GOT3 (cell line): ENCODE data around the gene PKIG.
"Not testable (repeated sequence)": the region's sequence is repeated elsewhere in the genome, so short reads cannot be mapped to it uniquely, and the experiment has no call there.

Experiments used
- DNase-seq: peaks from one replicate; lab custom pipeline; 2025; ENCODE audit warnings: mixed read lengths; lab: John Stamatoyannopoulos, UW

Gene PKIG

DNA sequence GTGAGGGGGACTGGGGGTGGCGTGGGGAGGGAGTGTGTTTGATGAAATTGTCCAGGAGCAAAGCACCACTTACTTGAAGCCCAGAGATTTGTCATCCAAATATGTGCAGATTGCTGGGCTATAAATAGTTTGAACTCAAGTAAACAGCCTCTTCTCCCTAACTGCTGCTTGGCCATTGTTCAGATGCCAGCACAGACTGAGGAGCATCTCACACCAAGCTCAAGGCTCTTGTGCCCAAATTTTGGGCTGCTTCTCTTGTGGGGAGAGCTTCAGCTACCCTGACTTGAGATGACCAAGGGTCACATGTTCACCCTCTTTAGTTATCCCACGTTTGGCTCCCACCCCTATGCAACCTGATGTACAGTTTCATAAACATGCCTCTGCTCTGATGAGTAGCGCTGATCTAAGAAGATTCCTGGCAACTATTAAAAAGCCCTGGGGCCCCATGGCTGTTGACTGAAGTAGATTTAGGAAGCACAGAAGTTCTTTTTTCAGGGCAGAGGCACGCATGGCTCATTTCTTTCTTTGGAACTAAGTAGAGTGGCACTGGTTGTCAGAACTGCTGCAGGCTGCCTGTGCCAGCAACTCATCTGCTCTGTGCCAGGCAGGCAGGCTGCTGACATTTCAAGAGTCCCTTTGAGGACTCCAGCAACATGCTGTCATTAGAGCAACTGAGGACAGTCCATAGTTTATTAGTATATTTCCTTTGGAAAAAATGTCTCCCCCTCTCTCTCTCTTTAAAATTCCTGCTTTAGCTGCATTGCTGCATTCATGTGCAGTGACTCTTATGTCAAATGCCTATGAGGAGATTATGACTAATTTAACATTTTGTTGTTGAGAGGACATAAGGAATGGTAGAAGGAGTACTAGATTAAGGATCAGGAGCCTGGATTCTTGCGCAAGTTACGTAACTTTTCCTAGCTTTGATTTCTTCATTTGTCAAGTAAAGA is 9.6 kb upstream of the PKIG start:
- no peak for DNase-seq

DNA sequence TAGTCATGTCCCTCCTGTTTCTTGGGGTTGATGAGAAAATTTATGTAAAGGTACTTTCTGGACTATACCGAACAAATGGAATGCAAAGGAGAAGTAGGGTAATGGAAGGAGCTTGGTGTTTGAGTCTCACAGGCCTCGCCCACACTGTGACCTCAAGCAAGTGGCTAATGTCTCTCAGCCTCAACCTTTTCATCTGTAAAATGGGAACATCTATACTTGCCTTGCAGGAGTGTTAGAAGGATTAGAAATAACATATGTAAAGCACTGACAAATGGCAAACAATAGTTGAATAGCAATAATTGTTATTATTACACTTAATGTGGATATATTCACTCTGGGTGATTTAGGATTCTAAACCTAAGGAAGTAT is 8.9 kb upstream of the PKIG start:
- DNase-seq = no peak

DNA sequence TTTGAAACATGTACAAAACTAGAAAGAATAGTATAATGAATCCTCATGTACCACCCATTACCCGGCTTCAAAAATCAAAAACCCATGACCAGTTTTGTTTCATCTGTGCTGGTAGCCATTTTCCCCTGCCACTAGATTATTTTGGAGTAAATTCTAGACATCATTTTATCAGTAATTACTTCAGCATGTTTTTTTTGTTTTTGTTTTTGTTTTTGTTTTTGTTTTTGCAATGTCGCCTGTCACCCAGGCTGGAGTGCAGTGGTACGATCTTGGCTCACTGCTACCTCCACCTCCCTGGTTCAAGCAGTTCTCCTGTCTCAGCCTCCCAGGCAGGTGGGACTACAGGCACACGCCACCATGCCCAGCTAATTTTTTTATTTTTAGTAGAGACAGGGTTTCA is 8.0 kb upstream of the PKIG start:
- no peak for DNase-seq

DNA sequence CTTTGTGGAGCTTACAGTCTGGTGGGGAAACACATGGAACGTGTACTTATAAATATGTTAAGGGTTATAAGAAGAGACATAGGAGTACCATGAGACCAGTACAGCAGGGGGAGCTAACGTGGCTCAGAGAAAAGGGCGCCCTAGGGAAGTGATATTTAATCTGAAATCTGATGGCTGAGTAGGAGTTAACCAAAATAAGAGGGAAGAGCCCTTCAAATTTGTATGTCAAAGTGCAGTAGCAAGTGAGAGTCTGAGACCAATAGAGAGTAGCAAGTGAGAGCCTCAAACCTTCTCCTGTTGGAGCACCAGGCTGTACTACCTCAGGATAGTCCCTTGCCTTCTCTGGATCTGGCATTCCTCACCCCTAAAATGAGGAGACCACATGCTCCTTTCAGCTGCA is 6.1 kb upstream of the PKIG start:
- DNase-seq = no peak

DNA sequence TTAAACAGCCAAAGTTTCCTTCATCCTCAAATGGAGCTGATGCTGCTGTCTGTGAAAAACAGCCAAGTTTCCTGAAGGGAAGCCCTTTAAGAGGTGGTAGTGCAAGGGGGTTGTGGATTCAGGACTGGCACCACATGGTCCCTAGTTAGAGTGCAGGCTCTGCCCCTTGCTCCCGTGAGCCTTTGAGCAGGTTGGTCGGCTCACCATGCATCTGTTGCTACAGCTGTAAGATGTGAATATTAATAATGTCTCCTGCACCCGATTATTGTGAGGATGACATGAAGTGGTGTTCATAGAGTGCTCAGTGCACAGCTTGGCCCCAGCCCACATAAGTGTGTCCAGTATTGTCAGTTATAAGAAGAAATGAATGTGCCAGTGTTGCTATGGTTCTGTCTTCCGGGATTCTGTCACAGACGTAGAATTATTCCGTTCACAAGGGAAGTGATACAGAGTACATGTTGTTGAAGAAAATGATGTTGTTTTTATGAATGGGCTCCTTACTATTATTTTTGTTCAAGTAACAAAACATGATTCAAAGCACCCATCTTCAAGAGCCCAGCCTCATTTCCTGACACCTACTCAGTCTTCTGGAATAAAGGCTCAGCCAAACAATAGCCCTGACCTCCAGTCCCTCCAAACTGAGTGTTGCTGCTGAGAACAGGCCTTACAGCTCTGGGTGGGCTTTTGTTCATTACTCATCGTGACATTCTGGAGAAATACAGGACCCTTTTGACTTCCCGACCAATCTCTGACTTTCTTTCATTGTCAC is 2.9 kb upstream of the PKIG start:
- no peak for DNase-seq

DNA sequence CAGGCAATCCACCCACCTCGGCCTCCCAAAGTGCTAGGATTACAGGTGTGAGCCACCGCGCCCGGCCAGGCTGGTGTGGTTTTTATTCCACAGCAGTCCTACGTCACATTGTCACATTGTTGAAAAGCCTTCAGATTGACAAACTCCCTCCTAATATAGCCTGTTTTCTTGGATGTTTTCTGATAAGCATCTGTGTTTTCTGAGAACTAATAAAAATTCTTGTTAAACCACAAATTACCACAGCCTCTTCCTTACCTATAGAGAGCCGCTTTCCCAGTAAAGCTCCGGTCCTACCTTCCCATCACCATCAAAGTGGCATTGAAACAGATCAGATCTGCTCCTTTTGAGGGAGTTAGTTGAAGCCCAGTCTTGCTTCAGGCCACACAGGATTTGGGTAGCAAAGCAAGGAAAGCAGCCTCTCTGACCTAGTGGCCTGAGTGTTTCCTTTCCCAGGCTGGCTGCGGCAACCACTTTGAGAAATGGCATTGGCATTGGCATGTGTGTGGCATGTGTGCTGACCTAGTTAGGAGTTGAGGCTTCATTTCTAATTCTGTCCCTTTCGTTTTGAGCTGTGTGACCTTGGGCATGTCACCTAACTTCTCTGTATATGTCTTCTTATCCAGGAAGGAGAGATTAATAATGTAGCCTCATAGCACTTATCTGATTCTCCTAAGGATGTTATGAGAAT is 1.7 kb upstream of the PKIG start:
- no peak for DNase-seq

DNA sequence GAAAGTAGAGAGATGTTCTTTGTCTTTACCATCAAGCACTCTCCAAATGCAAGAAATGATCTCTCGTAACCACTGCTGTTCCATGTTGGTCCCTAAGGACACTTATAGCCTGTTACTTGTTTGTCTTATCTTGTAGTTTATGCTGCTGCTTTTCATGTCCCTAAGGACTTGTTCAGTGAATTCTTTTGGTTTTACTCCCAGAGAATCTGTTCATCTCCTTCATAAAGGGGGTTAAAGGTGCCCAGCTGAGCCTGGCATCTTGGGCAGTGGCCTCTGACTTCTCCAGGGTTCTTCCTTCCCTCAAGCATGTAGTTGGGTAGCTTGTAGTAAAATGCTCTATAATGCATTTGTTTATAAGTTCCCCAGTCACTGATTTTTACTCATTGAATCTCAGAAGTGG is 864 bp upstream of the PKIG start:
- DNase-seq = no peak

DNA sequence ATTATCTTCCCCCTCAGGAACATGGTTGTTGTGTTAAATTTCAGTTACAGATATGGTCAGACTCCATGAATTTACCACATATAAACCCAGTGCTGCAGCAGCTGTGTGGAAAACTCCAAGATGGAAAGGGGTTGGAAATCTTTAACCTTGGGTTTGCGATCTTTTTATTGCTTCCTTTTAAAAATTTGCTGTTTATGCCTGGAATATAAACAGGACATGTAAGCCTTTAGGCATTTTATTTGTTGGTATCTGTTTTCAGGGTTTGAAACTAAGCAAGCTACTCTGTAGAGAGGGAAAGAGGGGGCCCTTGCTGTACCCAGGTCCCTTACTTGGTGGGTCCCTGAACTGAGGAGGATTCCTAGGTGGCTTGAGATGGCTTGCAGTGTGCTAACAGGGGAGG is 778 bp downstream of the PKIG start:
- DNase-seq = no peak

DNA sequence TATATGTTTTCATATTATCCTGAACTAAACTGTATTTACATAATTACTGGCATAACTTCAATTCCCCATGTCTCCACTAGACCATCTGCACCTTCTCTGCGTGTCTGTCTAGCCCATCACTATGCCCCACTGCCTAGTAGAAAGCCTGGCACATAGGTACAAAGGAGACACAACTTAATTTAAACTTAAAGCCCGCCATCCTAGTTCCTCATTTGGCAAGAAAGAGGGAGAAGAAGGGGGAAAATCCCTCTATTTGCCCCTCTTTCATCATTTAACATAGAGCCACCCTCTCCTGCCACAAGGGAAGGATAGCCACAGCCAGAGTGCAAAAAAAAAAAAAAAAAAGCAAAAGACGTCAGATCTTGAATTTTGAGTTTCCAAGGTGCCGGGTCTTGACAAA is 1.8 kb downstream of the PKIG start:
- no peak for DNase-seq

DNA sequence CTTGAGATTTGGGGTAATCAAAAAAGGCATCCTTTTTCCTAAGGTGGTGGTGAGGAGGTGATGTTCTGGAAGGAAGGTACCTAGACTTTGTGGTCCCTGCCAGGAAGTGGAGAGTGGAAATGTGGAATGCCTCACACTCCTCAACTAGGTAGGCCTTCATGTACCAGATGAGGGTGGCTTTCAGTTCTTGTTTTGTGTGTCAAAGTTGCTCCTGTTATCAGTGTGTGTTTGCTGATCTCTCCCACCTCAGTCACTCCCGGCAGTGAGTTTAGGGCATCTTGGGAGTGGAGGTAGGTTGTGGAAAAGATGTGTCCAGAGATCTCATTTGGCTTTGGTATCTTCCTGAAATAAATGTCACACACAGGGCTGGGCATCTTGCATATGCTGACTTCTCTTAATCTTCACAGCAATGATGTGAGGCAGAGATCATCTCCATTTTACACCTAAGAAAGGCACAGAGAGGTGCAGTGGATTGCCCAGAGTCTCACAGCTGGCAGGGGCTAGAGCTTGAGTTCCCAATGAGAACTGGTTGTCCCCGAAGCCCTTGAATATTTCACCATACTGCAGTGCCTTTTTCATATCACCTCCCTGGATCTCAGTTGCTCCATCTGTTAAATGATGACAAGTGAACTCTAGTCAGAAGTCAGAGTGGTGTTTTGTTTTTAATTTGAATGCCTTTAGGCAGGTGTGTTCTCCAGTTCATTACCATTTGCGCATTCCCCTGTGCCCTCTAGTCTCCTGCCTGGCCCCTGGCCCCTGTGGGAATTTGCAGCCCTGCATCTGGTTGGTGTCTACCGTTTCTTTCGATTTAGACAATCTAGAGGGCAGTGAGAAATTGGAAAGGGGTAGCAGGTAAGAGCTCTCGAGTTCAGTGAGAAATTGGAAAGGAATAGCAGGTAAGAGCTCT is 2.9 kb downstream of the PKIG start:
- no peak for DNase-seq

DNA sequence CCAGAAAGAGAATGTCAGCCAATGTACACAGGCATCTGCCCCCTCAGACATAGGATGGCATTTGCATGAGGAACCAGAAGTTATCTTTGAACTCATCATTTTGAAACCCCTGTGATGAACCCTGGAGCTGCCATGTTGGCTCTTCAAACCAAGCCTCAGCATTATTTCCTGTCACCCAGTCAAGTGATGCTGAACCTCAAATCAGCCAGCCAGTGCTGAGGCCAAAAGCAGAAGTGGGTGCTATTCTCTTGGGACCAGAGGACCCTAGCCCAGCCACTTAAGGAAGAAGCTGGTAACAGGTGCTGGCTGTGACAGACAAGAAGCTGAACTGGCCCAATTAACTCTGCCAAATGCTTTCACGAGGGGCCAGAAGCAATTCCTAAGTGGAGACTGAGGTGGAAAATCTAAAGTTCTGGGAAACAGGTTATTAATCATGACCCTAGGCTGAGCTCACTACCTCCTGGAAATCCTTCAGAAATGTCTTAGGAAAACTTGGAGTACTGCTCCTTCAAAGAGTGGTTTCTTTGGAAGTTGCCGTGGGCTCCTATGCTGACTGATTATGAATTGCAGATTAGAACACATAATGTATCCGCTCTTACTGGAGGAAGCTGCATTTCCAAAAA is 4.0 kb downstream of the PKIG start:
- no peak for DNase-seq

DNA sequence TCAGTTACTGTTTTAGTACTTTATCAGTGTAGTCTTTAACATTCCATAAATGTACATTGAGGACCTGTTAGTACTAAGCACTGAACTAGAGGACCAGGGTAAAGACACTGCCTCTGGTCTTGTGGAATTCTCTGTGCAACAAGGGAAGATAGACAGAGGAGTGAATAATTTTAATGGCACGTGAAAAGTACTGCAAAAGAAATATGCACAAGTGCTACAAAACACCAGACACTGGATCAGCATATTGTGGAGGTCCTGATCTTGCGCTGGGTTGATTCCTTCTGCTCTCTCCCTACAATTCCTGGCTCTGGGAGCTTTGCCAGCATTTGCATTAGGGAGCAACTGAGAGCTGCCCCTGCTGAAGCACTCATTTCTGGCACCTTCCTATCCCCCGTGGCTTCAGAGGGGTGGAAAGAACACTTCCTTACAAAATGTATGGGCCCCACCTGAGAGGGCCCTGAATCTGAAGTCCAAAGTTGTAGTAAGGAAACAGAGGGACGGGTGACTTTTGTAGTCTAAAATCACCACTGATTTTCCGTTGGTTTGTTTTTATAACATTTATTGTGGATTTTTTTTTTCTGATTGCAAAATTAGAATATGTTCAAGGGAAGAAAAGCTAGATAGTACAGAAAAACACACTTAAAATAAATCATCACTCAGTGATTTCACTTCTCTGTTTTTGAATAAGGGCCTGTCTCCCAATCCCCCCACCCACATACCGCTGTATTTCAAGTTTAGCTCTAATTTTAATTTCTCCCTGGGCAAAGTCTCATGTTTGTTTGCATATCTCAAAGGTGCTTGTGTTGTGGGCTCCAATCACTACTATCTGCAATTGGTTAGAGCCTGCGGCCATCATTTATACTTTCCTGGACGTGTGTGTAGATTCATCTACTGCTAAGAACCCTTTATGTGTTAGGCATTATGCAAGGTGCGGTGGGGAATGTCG is 4.9 kb downstream of the PKIG start:
- DNase-seq = no peak

DNA sequence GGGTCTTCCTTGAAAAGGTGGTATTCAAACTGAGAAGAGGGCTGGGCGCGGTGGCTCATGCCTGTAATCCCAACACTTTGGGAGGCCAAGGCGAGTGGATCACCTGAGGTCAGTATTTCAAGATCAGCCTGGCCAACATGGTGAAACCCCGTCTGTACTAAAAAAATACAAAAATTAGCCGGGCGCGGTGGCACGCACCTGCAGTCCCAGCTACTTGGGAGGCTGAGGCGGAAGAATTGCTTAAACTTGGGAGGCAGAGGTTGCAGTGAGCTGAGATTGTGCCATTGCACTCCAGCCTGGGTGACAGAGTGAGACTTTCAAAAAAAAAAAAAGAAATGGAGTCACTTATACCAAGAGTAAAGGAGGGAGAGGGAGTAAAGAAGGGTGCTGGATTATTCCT is 5.9 kb downstream of the PKIG start:
- DNase-seq = not testable (repeated sequence)

DNA sequence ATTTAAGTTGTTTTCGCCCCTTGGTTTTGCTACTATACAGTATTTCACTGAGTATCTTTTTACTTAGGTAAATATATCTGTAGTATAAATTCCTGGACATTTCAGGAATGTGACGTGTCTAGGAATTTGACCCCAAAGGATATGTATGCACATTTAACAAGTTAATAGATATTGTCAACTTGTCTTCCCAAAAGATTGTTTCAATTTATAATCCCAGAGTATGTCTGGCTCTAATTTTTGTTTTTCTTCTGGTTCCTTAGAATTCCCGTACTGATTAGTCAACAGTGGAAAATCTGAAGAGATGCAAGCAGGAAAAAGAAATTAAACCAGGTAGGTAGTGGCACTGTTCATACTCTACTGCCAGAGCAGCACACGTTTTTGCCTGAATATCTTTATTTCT is 7.2 kb downstream of the PKIG start:
- no peak for DNase-seq

DNA sequence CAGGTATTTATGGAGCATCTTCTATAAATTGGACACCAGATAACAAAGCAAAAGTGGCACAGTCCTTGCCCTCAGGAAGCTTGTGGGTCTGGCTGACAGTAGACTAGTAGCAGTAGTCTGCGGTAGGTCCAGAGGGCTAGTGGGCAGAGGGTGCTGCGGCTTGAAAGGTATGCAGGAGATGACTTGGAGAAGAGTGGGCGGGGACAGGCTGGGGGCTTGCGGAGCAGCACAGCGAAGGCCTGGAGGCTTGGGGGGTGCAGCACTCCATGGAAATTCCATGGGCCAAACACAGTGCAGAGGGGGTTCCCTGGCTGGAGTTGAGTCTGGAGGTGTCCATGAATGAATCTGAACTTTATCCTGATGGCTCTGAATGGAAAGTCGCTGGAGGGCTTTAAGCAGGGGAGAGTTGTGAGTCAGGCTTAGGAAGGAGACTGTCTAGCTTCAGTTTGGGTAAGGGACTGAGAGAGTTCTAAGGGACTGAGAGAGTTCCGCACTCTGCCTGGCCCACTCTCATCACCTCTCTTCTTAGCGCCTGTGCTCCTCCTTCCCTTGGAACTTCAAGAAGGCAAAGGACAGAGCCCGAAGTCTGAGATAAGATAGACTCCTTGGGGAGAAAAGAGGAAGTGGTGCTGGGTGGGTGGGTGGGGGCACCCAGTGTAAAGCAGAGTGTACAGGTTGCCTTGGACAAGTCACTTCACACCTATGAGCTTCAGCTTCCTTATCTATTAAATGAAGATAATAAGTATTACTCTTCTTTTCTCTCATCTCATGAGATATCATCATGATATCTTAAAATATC is 8.8 kb downstream of the PKIG start:
- no peak for DNase-seq

DNA sequence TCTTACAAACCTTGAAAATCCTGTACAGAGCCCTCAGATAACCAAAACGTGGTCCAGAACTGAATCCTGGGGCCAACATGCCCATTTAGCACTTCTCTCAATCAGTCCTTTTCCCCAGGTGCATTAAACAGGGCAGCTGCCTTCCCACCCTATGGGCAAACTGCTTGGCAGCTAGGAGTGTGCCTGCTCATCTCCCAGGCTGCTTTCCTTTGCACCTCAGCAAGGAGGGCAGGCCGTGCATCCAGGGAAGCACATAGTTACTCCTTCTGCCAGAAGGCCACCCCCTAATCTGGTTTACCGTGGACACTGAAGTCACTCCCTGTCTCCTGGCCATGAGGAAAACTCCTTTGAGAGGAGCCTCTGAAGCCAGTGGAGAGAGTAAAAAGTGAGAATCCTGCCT is 10.0 kb downstream of the PKIG start:
- no peak for DNase-seq

DNA sequence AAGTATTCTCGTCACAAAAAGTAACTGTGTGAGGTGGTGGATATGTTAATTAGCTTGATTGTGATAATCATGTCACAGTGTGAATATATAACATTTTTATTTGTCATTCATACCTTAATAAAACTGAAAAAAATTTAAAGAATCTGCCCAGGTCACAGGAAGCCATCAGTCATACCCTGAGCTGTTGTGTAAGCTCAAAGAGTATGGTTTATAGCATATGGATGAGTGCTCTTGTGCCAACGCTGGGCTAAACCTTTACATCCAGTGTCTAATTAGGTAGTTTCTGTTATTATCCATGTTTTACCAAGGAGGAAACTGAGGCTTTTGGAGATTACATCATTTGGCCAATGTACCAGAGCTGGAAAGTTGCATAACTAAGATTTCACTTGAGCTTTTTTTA is 11.4 kb downstream of the PKIG start:
- no peak for DNase-seq

DNA sequence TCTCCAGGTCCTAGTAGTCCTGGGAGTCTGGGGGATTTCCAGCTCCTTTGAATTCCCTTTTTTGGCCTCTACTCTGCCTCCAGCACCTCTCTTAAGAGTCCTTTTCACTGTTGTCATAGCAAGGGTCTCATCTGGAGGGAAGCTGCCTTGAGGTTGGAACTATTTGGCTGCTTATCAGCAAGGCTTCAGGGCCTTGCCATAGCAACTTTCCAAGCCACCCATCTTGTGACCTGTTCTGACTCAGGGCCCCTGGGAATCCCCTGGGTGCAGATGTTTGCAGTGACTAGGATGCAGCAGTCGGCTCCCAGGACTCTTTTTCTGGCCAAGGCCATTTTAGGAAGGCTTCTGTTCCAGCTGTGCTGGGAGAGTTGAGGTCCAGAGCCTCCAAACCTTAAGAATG is 12.4 kb downstream of the PKIG start:
- DNase-seq = no peak

DNA sequence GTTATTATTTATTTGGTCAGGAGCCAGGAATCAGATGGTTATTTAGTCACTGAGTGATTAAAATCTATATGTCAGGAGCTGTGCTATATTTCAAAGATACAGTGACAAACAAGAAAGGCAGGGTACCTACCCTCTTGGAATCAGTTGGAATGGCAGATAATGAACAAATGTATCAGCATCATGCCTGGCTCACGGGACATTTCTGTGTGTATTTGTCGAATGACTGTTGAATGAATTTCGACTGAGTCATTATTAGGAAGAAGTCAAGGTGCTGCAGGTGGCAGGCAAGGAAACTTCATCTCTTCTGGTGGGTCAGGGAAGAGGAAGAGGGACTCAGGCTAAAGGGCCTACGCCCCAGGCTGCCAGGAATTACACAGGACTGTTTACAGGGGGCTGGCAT is 13.6 kb downstream of the PKIG start:
- DNase-seq = no peak
